Keratinocyte (primary cell): ENCODE results near the gene RMC1.

Source experiments
- CTCF ChIP-seq, 3 experiments: IDR thresholded peaks in 1 of 3; conservative IDR thresholded peaks in 1 of 3; optimal IDR thresholded peaks in 1 of 3; 2 replicates in 2 of 3; 3 replicates in 1 of 3; pipeline versions ENCODE3 to v1.5.1; 2011; ENCODE audit warnings: low read length in 3 of 3, mild to moderate bottlenecking in 3 of 3, moderate library complexity in 2 of 3, control low read depth in 1 of 3, inconsistent platforms in 1 of 3; ENCODE audit not compliant: insufficient read depth in 2 of 3; ENCODE audit errors: extremely low read depth in 1 of 3
- EZH2 ChIP-seq: IDR thresholded peaks from one replicate; pipeline ENCODE4 v1.6.1; 2012; ENCODE audit warnings: inconsistent platforms, mild to moderate bottlenecking, low read length, moderate library complexity

GRCh38 chr18:23470620-23471387, 32.5 kb upstream of the RMC1 start:
- TF ChIP-seq CTCF (optimal IDR thresholded peaks at IDR 0.05 in 1 of 3, IDR thresholded peaks at IDR 0.05 in 1 of 3, conservative IDR thresholded peaks at IDR 0.05 in 1 of 3; ENCODE audit: extremely low read depth in 1 of 3, insufficient read depth in 2 of 3, low read length in 3 of 3) = no peak
- TF ChIP-seq EZH2 = no peak
